A549 (cell line): ENCODE data around the gene REX1BD. TPM values are rescaled to one million over a fixed set of nuclear protein-coding genes. Genes with fewer than 3 reads are reported as not detected.
A peak's percentile ranks its signal among the peaks of the same experiment; 100 is the strongest.

Experiments used
- ATAC-seq, 2 experiments: fragments of 200-7000 bp in 1 of 2; fragments of >200 bp in 1 of 2; cut with Nextera tagmentation in 1 of 2; cut with Tn5 transposase in 1 of 2; 3 replicates each; pipeline versions ENCODE4 v1.8.0 to v1.9.1; 2018 to 2020; ENCODE audit warnings: mild to moderate bottlenecking in 1 of 2, moderate library complexity in 1 of 2
- CTCF ChIA-PET: fragments of 300-600 bp; sonication (Branson Sonifier 250); formaldehyde crosslinking; extraction: SDS; loops from one replicate; lab custom pipeline; 2021; ENCODE audit warnings: antibody characterized with exemption, inconsistent platforms; lab: Yijun Ruan, JAX
- POLR2A ChIA-PET: fragments of 350-600 bp; formaldehyde crosslinking; extraction: SDS; loops from one replicate; lab custom pipeline; 2021; ENCODE audit warnings: antibody characterized with exemption, inconsistent platforms; lab: Yijun Ruan, JAX
- DNase-seq, 2 experiments: peaks; one replicate each; pipeline versions ENCODE4 v3.0.0 to v3.0.0-alpha.2; 2011 to 2016; ENCODE audit warnings: low read depth in 1 of 2, low spot score in 1 of 2
- FAIRE-seq: peaks from 2 replicates; lab custom pipeline; 2011; peaks lifted over from hg19 to GRCh38; lab: Jason Lieb, UNC
- H3K27ac ChIP-seq, 2 experiments: fragments of >200 bp; sonication (Bioruptor Twin); formaldehyde crosslinking; 3 replicates each; pipeline ENCODE4 v1.5.1; 2016 to 2017
- H3K4me1 ChIP-seq: fragments of >200 bp; sonication (Bioruptor Twin); formaldehyde crosslinking; 3 replicates; pipeline ENCODE4 v1.6.1; 2016
- H3K4me2 ChIP-seq: fragments of >200 bp; sonication (Bioruptor Twin); formaldehyde crosslinking; 3 replicates; pipeline ENCODE4 v1.6.1; 2016
- H3K4me3 ChIP-seq: fragments of >200 bp; sonication (Bioruptor Twin); formaldehyde crosslinking; 3 replicates; pipeline ENCODE4 v1.5.1; 2016
- H3K9me3 ChIP-seq: fragments of >200 bp; sonication (Bioruptor Twin); formaldehyde crosslinking; 3 replicates; pipeline ENCODE4 v1.6.1; 2016
- HEYL ChIP-seq: fragments of 250-450 bp; sonication (Bioruptor Pico); IDR thresholded peaks from 2 replicates; pipeline ENCODE4 v1.8.0; 2021; ENCODE audit warnings: mild to moderate bottlenecking, moderate library complexity
- KDM5A ChIP-seq: fragments of 200-600 bp; sonication (generic); IDR thresholded peaks from 2 replicates; pipeline ENCODE4 v1.6.1; 2016; ENCODE audit warnings: antibody characterized with exemption, mild to moderate bottlenecking
- PHF8 ChIP-seq: fragments of 200-600 bp; sonication (generic); IDR thresholded peaks from 2 replicates; pipeline ENCODE4 v1.6.1; 2016; ENCODE audit warnings: low read depth, mild to moderate bottlenecking, antibody characterized with exemption, moderate library complexity, borderline replicate concordance
- RAD21 ChIP-seq, 2 experiments: fragments of >200 bp in 1 of 2; sonication (Bioruptor Twin) in 1 of 2; formaldehyde crosslinking in 1 of 2; IDR thresholded peaks in 1 of 2; conservative IDR thresholded peaks in 1 of 2; 2 replicates in 1 of 2; 3 replicates in 1 of 2; pipeline ENCODE4 v1.6.1; 2012 to 2018; ENCODE audit warnings: inconsistent platforms in 1 of 2
- SMC3 ChIP-seq: fragments of >200 bp; sonication (Bioruptor Twin); formaldehyde crosslinking; IDR thresholded peaks from 3 replicates; pipeline ENCODE4 v1.6.1; 2018; ENCODE audit warnings: inconsistent platforms
- TFCP2L1 ChIP-seq: fragments of 250-450 bp; sonication (Bioruptor Pico); IDR thresholded peaks from 2 replicates; pipeline ENCODE4 v1.5.0; 2021; ENCODE audit warnings: mild to moderate bottlenecking
- TP53 ChIP-seq: fragments of 250-450 bp; sonication (Bioruptor Pico); IDR thresholded peaks from 2 replicates; pipeline ENCODE4 v1.5.0; 2021; ENCODE audit warnings: mild to moderate bottlenecking, moderate library complexity
- USF2 ChIP-seq: fragments of 450-650 bp; IDR thresholded peaks from 2 replicates; pipeline ENCODE4 v1.6.1; 2014; ENCODE audit warnings: antibody characterized with exemption
- WGBS: methylation state at CpG from one replicate; pipeline ENCODE4 v1.1.6; 2017; ENCODE audit errors: missing lambda C conversion rate; 5-methylcytosine and 5-hydroxymethylcytosine counted together
- polyA plus RNA-seq, 4 experiments: library from polyadenylated mRNA; depleted of rRNA in 3 of 4; stranded (reverse); fragments of >200 nt; fragmentation: RNase III in 1 of 4; extraction: RNeasy Plus Mini Kit Qiagen cat#74134 plus additional on column Dnase treatment in 1 of 4; gene quantifications; 2 replicates in 3 of 4; 3 replicates in 1 of 4; pipeline ENCODE4 v1.2.3, GENCODE V29; 2011 to 2017
- small RNA-seq, 6 experiments: library from RNA; depleted of rRNA; stranded (forward); fragments of <200 nt; gene quantifications; one replicate each; pipeline ENCODE3, GENCODE V24; 2012
- TF ChIP-seq, protein P1 (sequence below): fragments of 200-600 bp; sonication (generic); IDR thresholded peaks from 2 replicates; pipeline ENCODE4 v1.6.1; 2016; ENCODE audit warnings: antibody characterized with exemption, mild to moderate bottlenecking, moderate library complexity

Gene REX1BD
- polyA plus RNA-seq, 2 of the 4 experiments (the other 2 are of a cell fraction): 23.1 to 47.3 TPM

- Histone ChIP-seq H3K9me3 (no peaks in the 10 kb centered on the region), H3K4me3 (peak within 1 kb of the TSS; percentile 92), H3K4me1 (peaks cover 10% of the 10 kb centered on the region; the same call in 1 of the 3 replicates), H3K27ac (peak within 1 kb of the TSS; percentile 87), H3K4me2 (peak within 1 kb of the TSS; percentile 99)
- DNase-seq (no peak), ATAC-seq (peak in 1 of 2 experiments; percentile 3; a peak in 2 of 6 replicates), FAIRE-seq (no peak)
- 0% methylated on average over 1 of the region's 47 CpGs for WGBS
- TF ChIP-seq KDM5A: peak; percentile 56; the same call in 1 of the 2 replicates
- TF ChIP-seq TP53 (CRISPR knock-in tag): no peak
- no peak for TF ChIP-seq HEYL (CRISPR knock-in tag)
- peak; percentile 64; the same call in 1 of the 2 replicates for TF ChIP-seq PHF8
- ChIA-PET CTCF (no interaction called here), POLR2A (no interaction called here)
These were observed 48.5 kb downstream of the REX1BD start, which contains the start of gene KLHL26 for GRCh38 chr19:18636969-18637629. Gene KLHL26 (plus strand): TSS chr19:18637028. CDS start chr19:18637055, 27 bp downstream.

- POLR2A ChIA-PET: no interaction called here
- WGBS: 63% methylated on average over 3 of the region's 3 CpGs
- TF ChIP-seq KDM5A (no peak), RAD21 (conservative IDR thresholded peaks at IDR 0.05 in 1 of 2, IDR thresholded peaks at IDR 0.05 in 1 of 2) (peak in 1 of 2 experiments; percentile 19; a peak in 1 of 5 replicates)
- TF ChIP-seq, all 56 proteins: peak for 1
- FAIRE-seq (no peak), DNase-seq (peak; percentile 31 to 38), ATAC-seq (peak in 1 of 2 experiments; percentile 18; a peak in 1 of 6 replicates)
- Histone ChIP-seq H3K9me3 (no peaks in the 10 kb centered on the region), H3K27ac (peak overlapping the region in 1 of 2 experiments; percentile 87; a peak in 4 of 6 replicates), H3K4me1 (peaks cover 10% of the 10 kb centered on the region; the same call in 1 of the 3 replicates), H3K4me2 (peak overlapping the region; percentile 99), H3K4me3 (peak overlapping the region; percentile 92)
- CTCF ChIA-PET: interaction anchor here (1.5 kb wide), 1 partner anchor 209 kb away, joined by 3 read pairs; no protein-coding TSS in a partner anchor
These were observed 49.4 kb downstream of the REX1BD start for GRCh38 chr19:18637673-18638630.

DNA sequence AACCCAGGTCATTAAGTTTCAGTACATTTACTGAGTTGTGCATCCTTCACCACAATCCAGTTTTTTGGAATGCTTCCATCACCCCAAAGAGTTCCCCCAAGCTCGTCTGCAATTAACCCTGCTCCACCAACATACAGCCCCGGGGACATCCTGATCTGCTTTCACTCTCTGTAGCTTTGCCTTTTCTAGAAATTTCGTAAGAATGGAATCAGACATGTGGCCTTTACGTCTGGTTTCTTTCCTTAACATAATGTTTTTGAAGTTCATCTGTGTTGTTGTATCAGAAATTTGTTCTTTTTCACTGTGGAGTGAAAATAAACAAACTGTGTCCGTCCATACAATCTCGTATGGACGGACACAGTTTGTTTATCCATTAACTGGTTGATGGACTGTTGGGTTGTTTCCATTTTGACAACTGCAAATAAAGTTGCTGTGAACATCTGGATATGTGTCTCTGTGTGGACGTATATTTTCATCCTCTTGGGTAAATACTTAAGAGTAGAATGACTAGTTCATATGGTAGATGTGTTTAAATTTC lies 51.2 kb downstream of the REX1BD start:
- WGBS: 81% methylated on average over 8 of the region's 8 CpGs
- no peak for ATAC-seq
- CTCF ChIA-PET: interaction anchor here (1.2 to 2.1 kb wide), 3 partner anchors 23 to 207 kb away, joined by 3 to 12 read pairs (median 3); no protein-coding TSS in a partner anchor
- Histone ChIP-seq H3K9me3 (no peaks in the 10 kb centered on the region), H3K27ac (no peak overlapping the region), H3K4me3 (no peak overlapping the region), H3K4me2 (no peak overlapping the region), H3K4me1 (peaks cover 10% of the 10 kb centered on the region; the same call in 1 of the 3 replicates)
- POLR2A ChIA-PET: interaction anchor here (0.7 kb wide), 1 partner anchor 63 kb away, joined by 3 read pairs; no protein-coding TSS in a partner anchor
- no peak for DNase-seq
- TF ChIP-seq TFCP2L1 (CRISPR knock-in tag) (no peak), HEYL (CRISPR knock-in tag) (no peak), SMC3 (no peak), USF2 (no peak), TP53 (CRISPR knock-in tag) (no peak)
- TF ChIP-seq, protein P1, sequence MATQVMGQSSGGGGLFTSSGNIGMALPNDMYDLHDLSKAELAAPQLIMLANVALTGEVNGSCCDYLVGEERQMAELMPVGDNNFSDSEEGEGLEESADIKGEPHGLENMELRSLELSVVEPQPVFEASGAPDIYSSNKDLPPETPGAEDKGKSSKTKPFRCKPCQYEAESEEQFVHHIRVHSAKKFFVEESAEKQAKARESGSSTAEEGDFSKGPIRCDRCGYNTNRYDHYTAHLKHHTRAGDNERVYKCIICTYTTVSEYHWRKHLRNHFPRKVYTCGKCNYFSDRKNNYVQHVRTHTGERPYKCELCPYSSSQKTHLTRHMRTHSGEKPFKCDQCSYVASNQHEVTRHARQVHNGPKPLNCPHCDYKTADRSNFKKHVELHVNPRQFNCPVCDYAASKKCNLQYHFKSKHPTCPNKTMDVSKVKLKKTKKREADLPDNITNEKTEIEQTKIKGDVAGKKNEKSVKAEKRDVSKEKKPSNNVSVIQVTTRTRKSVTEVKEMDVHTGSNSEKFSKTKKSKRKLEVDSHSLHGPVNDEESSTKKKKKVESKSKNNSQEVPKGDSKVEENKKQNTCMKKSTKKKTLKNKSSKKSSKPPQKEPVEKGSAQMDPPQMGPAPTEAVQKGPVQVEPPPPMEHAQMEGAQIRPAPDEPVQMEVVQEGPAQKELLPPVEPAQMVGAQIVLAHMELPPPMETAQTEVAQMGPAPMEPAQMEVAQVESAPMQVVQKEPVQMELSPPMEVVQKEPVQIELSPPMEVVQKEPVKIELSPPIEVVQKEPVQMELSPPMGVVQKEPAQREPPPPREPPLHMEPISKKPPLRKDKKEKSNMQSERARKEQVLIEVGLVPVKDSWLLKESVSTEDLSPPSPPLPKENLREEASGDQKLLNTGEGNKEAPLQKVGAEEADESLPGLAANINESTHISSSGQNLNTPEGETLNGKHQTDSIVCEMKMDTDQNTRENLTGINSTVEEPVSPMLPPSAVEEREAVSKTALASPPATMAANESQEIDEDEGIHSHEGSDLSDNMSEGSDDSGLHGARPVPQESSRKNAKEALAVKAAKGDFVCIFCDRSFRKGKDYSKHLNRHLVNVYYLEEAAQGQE: no peak
- FAIRE-seq: no peak

Small RNA genes lying within 50 kb of the gene (small RNA-seq; reads per million reads assigned to genes)
- gene RN7SL155P: 0 reads per million in 6 experiments

Other genes with a start within 250 kb of the REX1BD start
- gene PGPEP1, start 248.2 kb upstream of the REX1BD start, polyA plus RNA-seq (2011; rRNA removed): 7.1 and 8.6 TPM in 2 replicates
- gene PGPEP1, start 248.2 kb upstream of the REX1BD start, polyA plus RNA-seq (2017; fragmentation: RNase III; extraction: RNeasy Plus Mini Kit Qiagen cat#74134 plus additional on column Dnase treatment): 4.5 to 5.9 TPM (median 5.3 TPM) in 3 replicates
- 67.8 and 78.5 TPM in 2 replicates for gene GDF15, start 202.6 kb upstream of the REX1BD start, polyA plus RNA-seq (2011; rRNA removed)
- 53.4 to 58.4 TPM (median 56.9 TPM) in 3 replicates for gene GDF15, start 202.6 kb upstream of the REX1BD start, polyA plus RNA-seq (2017; fragmentation: RNase III; extraction: RNeasy Plus Mini Kit Qiagen cat#74134 plus additional on column Dnase treatment)
- gene LRRC25, start 191.2 kb upstream of the REX1BD start, polyA plus RNA-seq (2011; rRNA removed): not detected in 2 replicates
- not detected in 3 replicates for gene LRRC25, start 191.2 kb upstream of the REX1BD start, polyA plus RNA-seq (2017; fragmentation: RNase III; extraction: RNeasy Plus Mini Kit Qiagen cat#74134 plus additional on column Dnase treatment)
- gene SSBP4, start 169.4 kb upstream of the REX1BD start, polyA plus RNA-seq (2011; rRNA removed): 5.4 and 6.9 TPM in 2 replicates
- gene SSBP4, start 169.4 kb upstream of the REX1BD start, polyA plus RNA-seq (2017; fragmentation: RNase III; extraction: RNeasy Plus Mini Kit Qiagen cat#74134 plus additional on column Dnase treatment): 37.8 to 43.2 TPM (median 41.5 TPM) in 3 replicates
- 17.6 and 18.0 TPM in 2 replicates for gene ISYNA1, start 150.7 kb upstream of the REX1BD start, polyA plus RNA-seq (2011; rRNA removed)
- gene ISYNA1, start 150.7 kb upstream of the REX1BD start, polyA plus RNA-seq (2017; fragmentation: RNase III; extraction: RNeasy Plus Mini Kit Qiagen cat#74134 plus additional on column Dnase treatment): 48.5 to 71.0 TPM (median 60.7 TPM) in 3 replicates
- gene ELL, start 66.7 kb upstream of the REX1BD start, polyA plus RNA-seq (2011; rRNA removed): 1.1 and 1.6 TPM in 2 replicates
- gene ELL, start 66.7 kb upstream of the REX1BD start, polyA plus RNA-seq (2017; fragmentation: RNase III; extraction: RNeasy Plus Mini Kit Qiagen cat#74134 plus additional on column Dnase treatment): 3.6 to 3.8 TPM (median 3.7 TPM) in 3 replicates
- 53.3 and 56.1 TPM in 2 replicates for gene FKBP8, start 45.2 kb upstream of the REX1BD start, polyA plus RNA-seq (2011; rRNA removed)
- 97.0 to 124 TPM (median 123 TPM) in 3 replicates for gene FKBP8, start 45.2 kb upstream of the REX1BD start, polyA plus RNA-seq (2017; fragmentation: RNase III; extraction: RNeasy Plus Mini Kit Qiagen cat#74134 plus additional on column Dnase treatment)
- gene KXD1, start 30.9 kb upstream of the REX1BD start, polyA plus RNA-seq (2011; rRNA removed): 62.8 and 73.6 TPM in 2 replicates
- gene KXD1, start 30.9 kb upstream of the REX1BD start, polyA plus RNA-seq (2017; fragmentation: RNase III; extraction: RNeasy Plus Mini Kit Qiagen cat#74134 plus additional on column Dnase treatment): 83.9 to 90.6 TPM (median 87.4 TPM) in 3 replicates
- 888 and 1,266 TPM in 2 replicates for gene UBA52, start 16.9 kb upstream of the REX1BD start, polyA plus RNA-seq (2011; rRNA removed)
- gene UBA52, start 16.9 kb upstream of the REX1BD start, polyA plus RNA-seq (2017; fragmentation: RNase III; extraction: RNeasy Plus Mini Kit Qiagen cat#74134 plus additional on column Dnase treatment): 942 to 959 TPM (median 947 TPM) in 3 replicates
- gene CRLF1, start 18.0 kb downstream of the REX1BD start, polyA plus RNA-seq (2011; rRNA removed): 0.37 and 1.3 TPM in 2 replicates
- gene CRLF1, start 18.0 kb downstream of the REX1BD start, polyA plus RNA-seq (2017; fragmentation: RNase III; extraction: RNeasy Plus Mini Kit Qiagen cat#74134 plus additional on column Dnase treatment): 1.6 to 2.7 TPM (median 2.5 TPM) in 3 replicates
- 0.94 and 2.0 TPM in 2 replicates for gene TMEM59L, start 24.1 kb downstream of the REX1BD start, polyA plus RNA-seq (2011; rRNA removed)
- gene TMEM59L, start 24.1 kb downstream of the REX1BD start, polyA plus RNA-seq (2017; fragmentation: RNase III; extraction: RNeasy Plus Mini Kit Qiagen cat#74134 plus additional on column Dnase treatment): 2.8 to 5.0 TPM (median 4.6 TPM) in 3 replicates
- 1.1 and 1.8 TPM in 2 replicates for gene KLHL26, start 48.2 kb downstream of the REX1BD start, polyA plus RNA-seq (2011; rRNA removed)
- 2.0 TPM in 3 replicates for gene KLHL26, start 48.2 kb downstream of the REX1BD start, polyA plus RNA-seq (2017; fragmentation: RNase III; extraction: RNeasy Plus Mini Kit Qiagen cat#74134 plus additional on column Dnase treatment)
- gene CRTC1, start 94.9 kb downstream of the REX1BD start, polyA plus RNA-seq (2011; rRNA removed): 0.86 and 0.87 TPM in 2 replicates
- 4.0 to 5.7 TPM (median 4.3 TPM) in 3 replicates for gene CRTC1, start 94.9 kb downstream of the REX1BD start, polyA plus RNA-seq (2017; fragmentation: RNase III; extraction: RNeasy Plus Mini Kit Qiagen cat#74134 plus additional on column Dnase treatment)
- gene COMP, start 202.5 kb downstream of the REX1BD start, polyA plus RNA-seq (2011; rRNA removed): not detected in 2 replicates
- not detected in 3 replicates for gene COMP, start 202.5 kb downstream of the REX1BD start, polyA plus RNA-seq (2017; fragmentation: RNase III; extraction: RNeasy Plus Mini Kit Qiagen cat#74134 plus additional on column Dnase treatment)
- gene UPF1, start 243.2 kb downstream of the REX1BD start, polyA plus RNA-seq (2011; rRNA removed): 19.2 and 29.6 TPM in 2 replicates
- 27.9 to 28.6 TPM (median 28.2 TPM) in 3 replicates for gene UPF1, start 243.2 kb downstream of the REX1BD start, polyA plus RNA-seq (2017; fragmentation: RNase III; extraction: RNeasy Plus Mini Kit Qiagen cat#74134 plus additional on column Dnase treatment)